ENCODE results near the gene ABHD2.

- TF ChIP-seq CTCF (conservative IDR thresholded peaks at IDR 0.05; ENCODE audit: low read depth, low read length), result no peak
- no peak for TF ChIP-seq EZH2 (IDR thresholded peaks at IDR 0.05; ENCODE audit: borderline replicate concordance, low read depth, low read length, poor library complexity, severe bottlenecking)
Observed at GRCh38 chr15:89095556-89095955, 7.3 kb downstream of the ABHD2 start.
